ENCODE measurements around the gene CFAP100.

CFAP100 gene

GRCh38 chr3:126438746-126439145 is 44.0 kb downstream of the CFAP100 start:
- no peak overlapping the region for H3K4me3 ChIP-seq (ENCODE audit: low read length)
- TF ChIP-seq ZNF274 (IDR thresholded peaks at IDR 0.05; ENCODE audit: low read depth, low read length), result no peak

GRCh38 chr3:126439346-126439967 is 44.7 kb downstream of the CFAP100 start:
- TF ChIP-seq ZNF274 (IDR thresholded peaks at IDR 0.05; ENCODE audit: low read depth, low read length), result no peak
- H3K4me3 ChIP-seq (ENCODE audit: low read length), result no peak overlapping the region

GRCh38 chr3:126439968-126440708 is 45.4 kb downstream of the CFAP100 start:
- no peak for TF ChIP-seq ZNF274 (IDR thresholded peaks at IDR 0.05; ENCODE audit: low read depth, low read length)
- no peak overlapping the region for H3K4me3 ChIP-seq (ENCODE audit: low read length)

DNA sequence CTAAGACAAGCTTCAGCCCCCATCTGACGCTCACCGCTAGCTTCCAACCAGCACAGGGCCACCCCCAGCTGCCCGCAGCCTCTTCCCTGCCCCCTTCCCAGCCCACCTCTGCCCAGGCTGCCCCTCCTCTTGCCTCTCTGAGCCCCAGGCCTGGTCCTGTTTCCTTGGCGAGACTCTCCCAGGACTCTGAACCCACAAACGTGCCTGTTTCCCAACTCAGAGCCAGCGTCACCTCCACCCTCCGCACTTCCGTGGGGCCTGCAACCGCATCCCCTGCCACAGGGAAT is 45.9 kb downstream of the CFAP100 start:
- no peak overlapping the region for H3K4me3 ChIP-seq (ENCODE audit: low read length)
- no peak for TF ChIP-seq ZNF274 (IDR thresholded peaks at IDR 0.05; ENCODE audit: low read depth, low read length)

GRCh38 chr3:126441256-126441880 is 46.7 kb downstream of the CFAP100 start:
- no peak for TF ChIP-seq ZNF274 (IDR thresholded peaks at IDR 0.05; ENCODE audit: low read depth, low read length)

DNA sequence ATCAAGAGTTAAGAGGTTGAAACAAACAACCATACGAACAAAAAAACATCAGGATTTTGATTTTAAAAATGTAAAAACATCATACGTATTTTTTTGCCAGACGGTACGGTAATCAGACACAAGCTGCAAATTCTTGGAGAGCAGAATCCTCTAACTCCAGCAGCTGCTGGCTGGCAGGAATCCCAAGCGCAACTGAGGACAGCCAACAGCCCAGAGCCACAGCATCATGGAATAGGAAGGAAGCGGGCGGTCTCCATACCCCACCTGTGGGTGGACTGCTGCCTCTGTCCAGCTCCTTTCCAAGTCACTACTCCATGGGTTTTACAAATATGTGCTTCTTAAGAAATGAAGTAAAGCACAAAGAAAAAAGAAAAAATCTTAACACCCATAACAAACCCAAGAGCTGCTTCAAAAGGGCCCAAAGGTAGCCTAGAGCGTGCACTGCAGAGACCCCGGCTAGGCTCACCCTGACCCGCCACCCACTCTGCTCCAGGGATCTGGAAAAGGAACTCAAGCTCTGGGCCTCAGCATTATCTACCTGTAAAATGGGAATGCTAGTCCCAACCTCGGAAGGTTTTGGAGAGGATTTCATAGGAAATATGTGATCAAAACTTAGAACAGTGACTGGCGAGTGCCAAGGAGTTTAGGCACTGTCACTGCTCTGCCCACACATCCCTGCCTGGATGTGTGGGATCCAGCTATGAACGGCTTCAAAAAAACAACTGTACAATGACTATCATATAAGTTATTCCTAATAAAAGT is 47.6 kb downstream of the CFAP100 start:
- TF ChIP-seq ZNF274 (IDR thresholded peaks at IDR 0.05; ENCODE audit: low read depth, low read length), result no peak
- no peak overlapping the region for H3K4me3 ChIP-seq (ENCODE audit: low read length)

More at GRCh38 chr3:126441256-126441880, 46.7 kb downstream of the CFAP100 start:
- no peak overlapping the region for H3K4me3 ChIP-seq (ENCODE audit: low read length)

DNA sequence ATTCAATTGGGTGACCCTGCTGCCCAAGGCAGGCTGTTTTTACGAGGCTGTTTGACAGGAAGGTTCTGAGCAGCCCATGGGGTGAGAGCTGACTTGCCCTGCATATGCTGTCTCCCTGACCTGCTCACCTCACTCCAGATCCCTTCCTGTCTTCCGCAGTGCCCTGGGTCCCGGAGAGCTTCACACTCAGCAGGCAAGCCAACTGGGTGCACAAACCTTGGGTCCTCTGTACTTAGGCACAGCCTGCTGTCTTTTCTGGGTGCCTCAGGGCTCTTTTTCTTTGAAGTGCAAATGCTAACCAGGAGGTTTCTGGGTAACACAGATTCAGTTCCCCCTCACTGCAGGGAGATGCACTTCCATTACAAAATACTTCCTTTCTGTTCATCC is 48.1 kb downstream of the CFAP100 start:
- TF ChIP-seq ZNF274 (IDR thresholded peaks at IDR 0.05; ENCODE audit: low read depth, low read length), result no peak
- no peak overlapping the region for H3K4me3 ChIP-seq (ENCODE audit: low read length)

GRCh38 chr3:126445506-126445905 is 50.8 kb downstream of the CFAP100 start:
- no peak overlapping the region for H3K4me3 ChIP-seq (ENCODE audit: low read length)
- TF ChIP-seq ZNF274 (IDR thresholded peaks at IDR 0.05; ENCODE audit: low read depth, low read length), result no peak

GRCh38 chr3:126446301-126446700 is 51.6 kb downstream of the CFAP100 start:
- TF ChIP-seq ZNF274 (IDR thresholded peaks at IDR 0.05; ENCODE audit: low read depth, low read length), result no peak
- H3K4me3 ChIP-seq (ENCODE audit: low read length), result no peak overlapping the region

GRCh38 chr3:126446791-126447190 is 52.1 kb downstream of the CFAP100 start:
- TF ChIP-seq ZNF274 (IDR thresholded peaks at IDR 0.05; ENCODE audit: low read depth, low read length), result no peak
- H3K4me3 ChIP-seq (ENCODE audit: low read length), result no peak overlapping the region

DNA sequence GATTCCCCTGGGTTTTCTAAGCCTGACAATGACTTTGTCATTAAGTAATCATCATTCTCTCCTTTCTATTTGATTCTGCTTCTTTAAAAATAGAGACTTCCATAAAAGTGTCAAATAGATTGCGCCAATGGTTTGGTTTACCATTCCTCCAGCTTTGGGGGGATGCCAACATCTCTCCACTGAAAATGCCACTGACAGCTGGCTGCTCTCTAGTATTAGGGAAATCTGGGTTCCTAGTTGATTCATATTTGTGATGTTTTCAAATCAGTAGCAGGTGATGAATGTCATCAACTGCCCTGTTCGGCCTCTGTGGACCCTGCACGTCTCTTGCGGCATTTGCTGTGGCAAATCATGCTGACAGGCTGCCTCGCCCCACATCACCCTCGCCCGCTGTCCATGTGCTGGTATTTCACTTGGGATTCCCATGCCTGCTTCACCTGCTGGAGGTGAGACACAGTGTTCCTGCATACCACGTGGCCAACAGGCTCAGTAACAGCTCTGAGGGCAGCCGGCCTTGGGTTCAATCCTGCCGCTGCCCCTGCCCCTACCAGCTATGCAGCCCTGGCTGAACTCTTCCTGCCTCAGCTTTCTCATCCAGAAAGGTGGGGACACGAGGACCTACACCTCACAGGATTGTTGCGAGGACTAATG is 52.9 kb downstream of the CFAP100 start:
- TF ChIP-seq ZNF274 (IDR thresholded peaks at IDR 0.05; ENCODE audit: low read depth, low read length), result no peak
- H3K4me3 ChIP-seq (ENCODE audit: low read length), result no peak overlapping the region

DNA sequence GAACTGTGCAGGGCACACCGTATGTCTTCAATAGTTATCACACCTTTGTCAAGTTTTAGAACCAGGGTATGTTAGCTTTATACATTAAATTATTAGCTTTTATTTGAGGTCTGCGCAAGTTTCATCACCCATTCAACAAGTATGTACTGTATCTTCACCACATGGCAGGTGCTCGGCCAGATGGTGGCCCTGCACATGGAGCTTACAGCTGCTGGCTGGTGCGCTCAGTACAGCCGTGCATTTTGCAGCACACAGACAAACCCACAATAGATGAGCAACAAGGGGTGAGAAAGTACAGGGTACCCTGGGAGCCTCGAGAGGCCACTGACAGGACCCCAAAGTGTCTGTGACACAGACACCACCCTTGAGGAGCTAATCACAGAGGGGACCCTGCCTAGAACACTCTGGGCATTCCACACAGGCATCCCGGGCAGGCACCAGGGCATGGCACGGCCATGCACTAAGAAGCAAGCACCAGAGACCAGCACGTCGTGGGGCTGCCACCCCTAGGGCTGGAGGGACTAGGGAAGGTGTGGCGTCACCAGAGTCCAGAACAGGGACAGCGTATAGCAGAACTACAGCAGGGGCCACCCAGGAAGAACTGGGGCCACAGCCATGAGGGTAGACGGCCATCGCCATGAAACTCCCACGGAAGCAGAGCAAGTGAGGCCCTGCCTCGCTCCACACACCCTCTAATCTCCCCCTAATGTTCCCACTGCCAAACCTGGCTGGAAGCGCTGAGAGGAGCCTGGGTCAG is 53.6 kb downstream of the CFAP100 start:
- no peak for TF ChIP-seq ZNF274 (IDR thresholded peaks at IDR 0.05; ENCODE audit: low read depth, low read length)
- H3K4me3 ChIP-seq (ENCODE audit: low read length), result no peak overlapping the region

- TF ChIP-seq ZNF274 (IDR thresholded peaks at IDR 0.05; ENCODE audit: low read depth, low read length), result no peak
- H3K4me3 ChIP-seq (ENCODE audit: low read length), result no peak overlapping the region
These were observed 54.1 kb downstream of the CFAP100 start for GRCh38 chr3:126448893-126449180.

- H3K4me3 ChIP-seq (ENCODE audit: low read length), result no peak overlapping the region
- no peak for TF ChIP-seq ZNF274 (IDR thresholded peaks at IDR 0.05; ENCODE audit: low read depth, low read length)
These were observed 54.9 kb downstream of the CFAP100 start for GRCh38 chr3:126449621-126450051.
